Neural progenitor cell (in vitro differentiated cells): ENCODE data around the gene WNT9A. TPM values are rescaled to one million over a fixed set of nuclear protein-coding genes. Genes with fewer than 3 reads are reported as not detected.
A peak's percentile ranks its signal among the peaks of the same experiment; 100 is the strongest.

Experiments used
- DNase-seq: peaks from one replicate; pipeline ENCODE4 v3.0.0-alpha.2; 2016; ENCODE audit warnings: low spot score
- H2AFZ ChIP-seq: fragments of 200-600 bp; sonication (generic); replicated peaks from 2 replicates; pipeline ENCODE4 v1.6.1; 2016; ENCODE audit warnings: antibody characterized with exemption
- H3F3A ChIP-seq: fragments of 200-600 bp; sonication (generic); 2 replicates; pipeline ENCODE4 v1.6.1; 2016; ENCODE audit warnings: antibody characterized with exemption, low read depth
- H3K27ac ChIP-seq: fragments of 200-600 bp; sonication (generic); 2 replicates; pipeline ENCODE4 v1.5.1; 2016; ENCODE audit warnings: mild to moderate bottlenecking
- H3K27me3 ChIP-seq: fragments of 200-600 bp; sonication (generic); 2 replicates; pipeline ENCODE4 v1.6.1; 2016; ENCODE audit warnings: mild to moderate bottlenecking, moderate library complexity
- H3K36me3 ChIP-seq: fragments of 200-600 bp; sonication (generic); 2 replicates; pipeline ENCODE4 v1.5.1; 2016
- H3K4me1 ChIP-seq: fragments of 200-600 bp; sonication (generic); 2 replicates; pipeline ENCODE4 v1.6.1; 2016; ENCODE audit warnings: mixed run types
- H3K4me2 ChIP-seq: fragments of 200-600 bp; sonication (generic); 2 replicates; pipeline ENCODE4 v1.6.1; 2016
- H3K4me3 ChIP-seq: fragments of 200-600 bp; sonication (generic); 2 replicates; pipeline ENCODE4 v1.5.1; 2016
- H3K79me2 ChIP-seq: fragments of 200-600 bp; sonication (generic); 2 replicates; pipeline ENCODE4 v1.6.1; 2016; ENCODE audit warnings: low read depth
- H3K9ac ChIP-seq: fragments of 200-600 bp; sonication (generic); 2 replicates; pipeline ENCODE4 v1.6.1; 2016
- H3K9me3 ChIP-seq: fragments of 200-600 bp; sonication (generic); 2 replicates; pipeline ENCODE4 v1.5.1; 2016; ENCODE audit warnings: low read depth
- H4K20me1 ChIP-seq: fragments of 200-600 bp; sonication (generic); 2 replicates; pipeline ENCODE4 v1.6.1; 2016; ENCODE audit warnings: low read depth
- H3K27ac Mint-ChIP-seq: 3 replicates; pipeline ENCODE4 v1.8.0; 2021; ENCODE audit warnings: mixed read lengths
- H3K27me3 Mint-ChIP-seq: 2 replicates; pipeline ENCODE4 v1.8.0; 2022; ENCODE audit warnings: low read depth, mild to moderate bottlenecking, inconsistent platforms, moderate library complexity, mixed read lengths; ENCODE audit not compliant: insufficient read depth
- H3K36me3 Mint-ChIP-seq: 3 replicates; pipeline ENCODE4 v1.8.0; 2021; ENCODE audit warnings: mixed read lengths
- H3K4me1 Mint-ChIP-seq: 3 replicates; pipeline ENCODE4 v1.8.0; 2021; ENCODE audit warnings: mixed read lengths
- H3K4me3 Mint-ChIP-seq: 3 replicates; pipeline ENCODE4 v1.8.0; 2021; ENCODE audit warnings: mild to moderate bottlenecking, moderate library complexity, mixed read lengths
- H3K9me3 Mint-ChIP-seq: 3 replicates; pipeline ENCODE4 v1.8.0; 2020; ENCODE audit warnings: mixed read lengths
- EZH2 ChIP-seq: fragments of 200-600 bp; sonication (generic); IDR thresholded peaks from 2 replicates; pipeline ENCODE4 v1.6.1; 2017; ENCODE audit warnings: antibody characterized with exemption, mild to moderate bottlenecking, moderate library complexity
- EZH2phosphoT487 ChIP-seq: fragments of 200-600 bp; sonication (generic); IDR thresholded peaks from 2 replicates; pipeline ENCODE4 v1.6.1; 2017; ENCODE audit warnings: antibody characterized with exemption
- total RNA-seq: library from RNA; depleted of rRNA; stranded (reverse); fragments of >200 nt; gene quantifications from 2 replicates; pipeline ENCODE4 v1.2.3, GENCODE V29; 2015; ENCODE audit warnings: low replicate concordance
- TF ChIP-seq, protein P1 (sequence below): fragments of 200-600 bp; sonication (generic); IDR thresholded peaks from 2 replicates; pipeline ENCODE4 v1.5.1; 2017; ENCODE audit warnings: antibody characterized with exemption, mild to moderate bottlenecking

WNT9A gene
- total RNA-seq, 1 donor from 2014 or later, result 1.4 TPM

DNA sequence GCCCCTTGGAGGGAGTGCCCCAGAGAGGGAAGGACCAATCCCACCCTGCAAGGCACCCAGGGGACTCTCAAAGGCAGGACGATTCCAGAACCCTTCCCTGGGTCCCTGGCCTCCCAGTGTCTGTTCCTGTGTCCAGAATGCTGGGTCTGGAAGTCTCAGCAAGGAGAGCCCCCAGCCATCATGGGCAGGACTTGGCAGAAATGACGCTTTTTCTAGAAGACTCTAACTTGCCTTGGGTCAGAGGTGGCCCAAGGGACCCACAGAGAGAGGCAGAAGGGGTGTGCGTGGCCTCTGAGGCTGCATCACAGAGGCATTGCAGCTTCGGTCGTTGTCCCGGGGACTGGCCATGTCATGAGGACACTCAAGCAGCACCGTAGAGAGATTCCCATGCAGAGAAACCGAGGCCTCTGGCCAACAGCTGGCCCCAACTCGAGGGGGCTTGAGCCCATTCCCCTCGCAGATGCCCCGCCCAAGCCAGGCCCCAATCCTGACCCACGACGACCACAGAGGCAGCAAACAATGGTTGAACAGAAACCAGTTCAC is 57.8 kb downstream of the WNT9A start:
- no peaks in the 10 kb centered on the region for H3K27me3 ChIP-seq
- peaks cover 6% of the 10 kb centered on the region for H3K27me3 Mint-ChIP-seq
- no peak overlapping the region for H3K4me2 ChIP-seq
- peak overlapping the region; percentile 36 for H3K27ac Mint-ChIP-seq
- H3K9me3 ChIP-seq, result no peaks in the 10 kb centered on the region
- no peak overlapping the region for H3K27ac ChIP-seq
- H3K9me3 Mint-ChIP-seq, result no peaks in the 10 kb centered on the region
- TF ChIP-seq, protein P1, sequence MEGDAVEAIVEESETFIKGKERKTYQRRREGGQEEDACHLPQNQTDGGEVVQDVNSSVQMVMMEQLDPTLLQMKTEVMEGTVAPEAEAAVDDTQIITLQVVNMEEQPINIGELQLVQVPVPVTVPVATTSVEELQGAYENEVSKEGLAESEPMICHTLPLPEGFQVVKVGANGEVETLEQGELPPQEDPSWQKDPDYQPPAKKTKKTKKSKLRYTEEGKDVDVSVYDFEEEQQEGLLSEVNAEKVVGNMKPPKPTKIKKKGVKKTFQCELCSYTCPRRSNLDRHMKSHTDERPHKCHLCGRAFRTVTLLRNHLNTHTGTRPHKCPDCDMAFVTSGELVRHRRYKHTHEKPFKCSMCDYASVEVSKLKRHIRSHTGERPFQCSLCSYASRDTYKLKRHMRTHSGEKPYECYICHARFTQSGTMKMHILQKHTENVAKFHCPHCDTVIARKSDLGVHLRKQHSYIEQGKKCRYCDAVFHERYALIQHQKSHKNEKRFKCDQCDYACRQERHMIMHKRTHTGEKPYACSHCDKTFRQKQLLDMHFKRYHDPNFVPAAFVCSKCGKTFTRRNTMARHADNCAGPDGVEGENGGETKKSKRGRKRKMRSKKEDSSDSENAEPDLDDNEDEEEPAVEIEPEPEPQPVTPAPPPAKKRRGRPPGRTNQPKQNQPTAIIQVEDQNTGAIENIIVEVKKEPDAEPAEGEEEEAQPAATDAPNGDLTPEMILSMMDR, result no peak
- TF ChIP-seq EZH2phosphoT487 (no peak), EZH2 (no peak)
- no peaks in the 10 kb centered on the region for H3K79me2 ChIP-seq
- no peak overlapping the region for H3K4me3 Mint-ChIP-seq
- no peaks in the 10 kb centered on the region for H3K36me3 Mint-ChIP-seq
- H3K4me1 Mint-ChIP-seq, result peaks cover 11% of the 10 kb centered on the region
- no peaks in the 10 kb centered on the region for H4K20me1 ChIP-seq
- DNase-seq, result no peak
- peak overlapping the region; percentile 50 for H2AFZ ChIP-seq
- no peak overlapping the region for H3K4me3 ChIP-seq
- no peaks in the 10 kb centered on the region for H3K36me3 ChIP-seq
- peaks cover 29% of the 10 kb centered on the region for H3K4me1 ChIP-seq
- no peak overlapping the region for H3K9ac ChIP-seq
- no peaks in the 10 kb centered on the region for H3F3A ChIP-seq

DNA sequence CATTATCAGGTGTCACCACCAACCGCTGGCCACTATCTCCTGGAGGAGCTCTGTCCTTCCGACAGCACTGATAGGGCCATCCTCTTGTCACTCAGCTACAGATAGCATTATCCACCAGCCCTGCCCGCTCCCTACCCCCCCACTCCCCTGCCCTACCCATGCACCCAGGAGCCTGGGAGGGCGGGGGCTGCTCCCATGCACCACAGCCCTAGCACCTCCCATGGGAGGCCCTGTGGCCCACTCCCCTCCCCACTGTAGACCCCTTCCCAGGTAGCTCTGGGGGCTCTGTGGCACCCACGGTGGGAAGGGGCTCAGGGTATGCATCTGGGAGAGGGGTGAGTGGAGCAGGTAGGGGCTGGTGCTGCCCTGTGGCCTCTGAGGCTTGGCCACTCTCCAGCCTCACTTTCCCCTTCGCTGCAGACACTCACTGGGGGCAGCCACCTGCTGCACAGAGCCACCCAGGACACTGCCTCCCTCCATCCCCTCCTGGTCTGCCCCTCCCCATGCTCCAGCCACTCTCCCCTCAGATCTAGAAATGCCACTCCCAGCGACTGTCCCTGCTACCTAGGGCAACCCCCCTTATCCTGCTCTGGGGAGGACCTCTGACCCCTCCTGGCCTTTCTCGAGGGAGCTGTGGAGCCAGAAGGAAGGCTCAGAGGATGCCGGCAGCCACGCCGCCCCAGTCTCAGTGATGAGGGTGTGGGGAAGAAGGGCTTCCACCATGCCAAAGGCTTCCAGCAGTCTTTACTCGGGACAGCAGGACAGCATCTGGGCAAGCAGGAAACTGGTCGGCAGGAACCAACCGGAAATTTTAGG is 58.5 kb downstream of the WNT9A start:
- H3K27me3 Mint-ChIP-seq, result peaks cover 6% of the 10 kb centered on the region
- Histone ChIP-seq H3K9ac (no peak overlapping the region), H3K79me2 (no peaks in the 10 kb centered on the region), H4K20me1 (no peaks in the 10 kb centered on the region), H3K27me3 (no peaks in the 10 kb centered on the region), H3K27ac (no peak overlapping the region), H3K4me1 (peaks cover 29% of the 10 kb centered on the region), H3K9me3 (no peaks in the 10 kb centered on the region), H3K36me3 (no peaks in the 10 kb centered on the region), H3K4me2 (no peak overlapping the region), H3K4me3 (no peak overlapping the region), H2AFZ (peak overlapping the region; percentile 50), H3F3A (no peaks in the 10 kb centered on the region)
- no peak for TF ChIP-seq EZH2
- TF ChIP-seq EZH2phosphoT487, result no peak
- TF ChIP-seq, protein P1, result no peak
- H3K4me1 Mint-ChIP-seq, result peaks cover 11% of the 10 kb centered on the region
- no peak for DNase-seq
- no peak overlapping the region for H3K27ac Mint-ChIP-seq
- H3K9me3 Mint-ChIP-seq, result no peaks in the 10 kb centered on the region
- no peaks in the 10 kb centered on the region for H3K36me3 Mint-ChIP-seq
- no peak overlapping the region for H3K4me3 Mint-ChIP-seq

DNA sequence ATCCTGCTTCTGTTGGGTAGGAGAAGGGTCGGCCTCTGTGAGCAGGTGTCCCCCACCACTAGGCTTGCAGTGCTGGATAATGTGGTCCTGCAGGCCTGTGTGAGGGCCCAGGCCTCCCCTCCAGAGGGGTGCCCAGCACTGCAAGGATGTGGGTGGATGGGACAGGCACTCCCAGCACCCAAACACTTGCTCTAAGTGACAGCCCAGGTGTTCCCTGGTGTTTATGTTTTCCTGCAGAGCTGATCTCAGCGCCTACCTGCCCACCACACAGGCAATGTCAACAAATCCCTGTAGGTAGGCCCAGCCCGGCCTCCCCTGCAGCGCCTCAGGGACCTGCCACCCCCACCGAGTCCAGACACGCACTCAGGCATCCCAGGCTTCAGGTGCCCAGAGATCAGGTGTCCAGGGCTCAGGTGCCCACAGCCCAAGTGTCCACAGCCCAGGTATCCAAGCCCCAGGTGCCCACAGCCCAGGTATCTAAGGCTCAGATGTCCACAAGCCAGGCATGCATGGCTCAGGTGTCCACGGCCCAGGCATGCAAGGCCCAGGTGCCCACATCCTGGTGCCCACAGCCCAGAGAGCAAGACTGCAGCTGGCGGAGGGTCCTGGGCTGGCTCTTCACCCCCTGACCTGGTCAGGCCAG is 59.2 kb downstream of the WNT9A start:
- Histone ChIP-seq H4K20me1 (no peaks in the 10 kb centered on the region), H3K4me1 (peaks cover 29% of the 10 kb centered on the region), H3K9me3 (no peaks in the 10 kb centered on the region), H3K79me2 (no peaks in the 10 kb centered on the region), H3K4me2 (no peak overlapping the region), H3K27me3 (no peaks in the 10 kb centered on the region), H3K36me3 (no peaks in the 10 kb centered on the region), H3F3A (no peaks in the 10 kb centered on the region), H2AFZ (no peak overlapping the region), H3K4me3 (no peak overlapping the region), H3K9ac (no peak overlapping the region), H3K27ac (no peak overlapping the region)
- peaks cover 11% of the 10 kb centered on the region for H3K4me1 Mint-ChIP-seq
- no peak overlapping the region for H3K27ac Mint-ChIP-seq
- TF ChIP-seq, protein P1, result no peak
- no peaks in the 10 kb centered on the region for H3K36me3 Mint-ChIP-seq
- no peak for DNase-seq
- H3K9me3 Mint-ChIP-seq, result no peaks in the 10 kb centered on the region
- H3K27me3 Mint-ChIP-seq, result peaks cover 6% of the 10 kb centered on the region
- no peak overlapping the region for H3K4me3 Mint-ChIP-seq
